Left ventricle myocardium inferior (tissue), 1 donor: ENCODE data around the gene NDUFA8. TPM values are rescaled to one million over a fixed set of nuclear protein-coding genes. Genes with fewer than 3 reads are reported as not detected.

Experiments
- DNase-seq: peaks from one replicate; pipeline ENCODE4 v3.0.0-alpha.2; 2020
- H3K27ac ChIP-seq: fragments of 200-600 bp; replicated peaks from 2 replicates; pipeline ENCODE4 v1.8.0; 2021
- H3K27me3 ChIP-seq: fragments of 200-600 bp; 2 replicates; pipeline ENCODE4 v1.8.0; 2021; ENCODE audit warnings: low read depth
- H3K36me3 ChIP-seq: fragments of 200-600 bp; 2 replicates; pipeline ENCODE4 v1.8.0; 2021
- H3K4me1 ChIP-seq: fragments of 200-600 bp; 2 replicates; pipeline ENCODE4 v1.8.0; 2021
- H3K4me3 ChIP-seq: fragments of 200-600 bp; 2 replicates; pipeline ENCODE4 v1.8.0; 2021; ENCODE audit warnings: mild to moderate bottlenecking, moderate library complexity
- H3K9me3 ChIP-seq: fragments of 200-600 bp; replicated peaks from 2 replicates; pipeline ENCODE4 v1.8.0; 2021
- intact Hi-C: fragments of 100-400 bp; cut with micrococcal nuclease; formaldehyde crosslinking; loops from one replicate; pipeline ENCODE4 v1.11.0; 2022
- total RNA-seq: library from RNA; stranded (reverse); fragmentation: NEBNext Ultra II Directional; extraction: Animal tissue kit (Norgen Biotek cat#: 25700); gene quantifications from one replicate; pipeline ENCODE4 v1.2.1, GENCODE V29; 2021
- TF ChIP-seq, protein P1 (sequence below): fragments of 200-600 bp; IDR thresholded peaks from 2 replicates; pipeline ENCODE4 v1.8.0; 2021; ENCODE audit warnings: antibody characterized with exemption, mild to moderate bottlenecking, borderline replicate concordance
- donor health status: DM: no; HTN: yes; CAD: no; lungs with severe emphysema.

Gene NDUFA8
- total RNA-seq, 1 donor from 2014 or later, result 311 TPM

DNA sequence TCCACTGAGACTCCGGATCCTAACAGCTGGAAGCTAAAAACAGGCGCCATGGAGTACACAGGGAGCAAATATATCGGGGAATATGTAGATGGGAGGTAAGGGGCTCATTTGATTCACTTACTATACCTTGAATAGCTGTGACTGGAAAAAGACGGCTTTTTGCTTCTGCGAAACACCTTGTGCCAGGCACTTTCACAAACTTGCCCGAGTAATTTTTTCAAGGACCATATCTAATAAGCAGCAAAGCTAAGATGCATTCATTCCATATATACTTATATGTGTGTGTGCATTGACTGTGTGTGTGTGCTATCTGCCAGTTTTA is 307 bp upstream of the NDUFA8 start:
- peaks cover 12% of the 10 kb centered on the region for H3K9me3 ChIP-seq
- TF ChIP-seq, protein P1, sequence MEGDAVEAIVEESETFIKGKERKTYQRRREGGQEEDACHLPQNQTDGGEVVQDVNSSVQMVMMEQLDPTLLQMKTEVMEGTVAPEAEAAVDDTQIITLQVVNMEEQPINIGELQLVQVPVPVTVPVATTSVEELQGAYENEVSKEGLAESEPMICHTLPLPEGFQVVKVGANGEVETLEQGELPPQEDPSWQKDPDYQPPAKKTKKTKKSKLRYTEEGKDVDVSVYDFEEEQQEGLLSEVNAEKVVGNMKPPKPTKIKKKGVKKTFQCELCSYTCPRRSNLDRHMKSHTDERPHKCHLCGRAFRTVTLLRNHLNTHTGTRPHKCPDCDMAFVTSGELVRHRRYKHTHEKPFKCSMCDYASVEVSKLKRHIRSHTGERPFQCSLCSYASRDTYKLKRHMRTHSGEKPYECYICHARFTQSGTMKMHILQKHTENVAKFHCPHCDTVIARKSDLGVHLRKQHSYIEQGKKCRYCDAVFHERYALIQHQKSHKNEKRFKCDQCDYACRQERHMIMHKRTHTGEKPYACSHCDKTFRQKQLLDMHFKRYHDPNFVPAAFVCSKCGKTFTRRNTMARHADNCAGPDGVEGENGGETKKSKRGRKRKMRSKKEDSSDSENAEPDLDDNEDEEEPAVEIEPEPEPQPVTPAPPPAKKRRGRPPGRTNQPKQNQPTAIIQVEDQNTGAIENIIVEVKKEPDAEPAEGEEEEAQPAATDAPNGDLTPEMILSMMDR, result no peak
- no peaks in the 10 kb centered on the region for H3K36me3 ChIP-seq
- H3K4me1 ChIP-seq, result peaks cover 52% of the 10 kb centered on the region
- peak overlapping the region; percentile 85 for H3K4me3 ChIP-seq
- intact Hi-C loops, result no loop called here
- H3K27me3 ChIP-seq, result no peaks in the 10 kb centered on the region
- DNase-seq, result no peak
- peak overlapping the region; percentile 94 for H3K27ac ChIP-seq

DNA sequence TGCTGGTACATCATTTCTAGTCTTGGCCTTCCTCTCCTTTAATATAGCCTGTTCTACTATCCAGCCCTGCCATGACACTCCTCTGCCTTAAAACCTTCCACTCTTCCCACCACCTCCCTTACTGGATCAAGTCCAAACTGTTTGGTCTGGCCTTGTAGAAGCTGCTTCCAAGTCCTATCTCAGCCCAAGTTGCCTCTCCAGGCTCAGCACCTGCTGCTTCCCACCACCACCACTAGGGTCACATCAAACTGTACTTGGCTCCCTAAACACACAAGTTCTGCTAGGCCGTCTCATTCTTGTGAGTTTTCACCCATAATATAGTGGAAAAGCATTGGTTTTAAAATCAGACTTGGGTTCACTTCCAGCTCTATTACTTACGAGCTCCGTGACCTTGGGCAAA is 1.4 kb downstream of the NDUFA8 start:
- Histone ChIP-seq H3K4me1 (peaks cover 68% of the 10 kb centered on the region), H3K27ac (peak overlapping the region; percentile 94), H3K36me3 (no peaks in the 10 kb centered on the region), H3K27me3 (no peaks in the 10 kb centered on the region), H3K9me3 (peaks cover 12% of the 10 kb centered on the region), H3K4me3 (peak overlapping the region; percentile 85)
- intact Hi-C loops, result no loop called here
- DNase-seq, result no peak
- TF ChIP-seq, protein P1, result peak; percentile 60

DNA sequence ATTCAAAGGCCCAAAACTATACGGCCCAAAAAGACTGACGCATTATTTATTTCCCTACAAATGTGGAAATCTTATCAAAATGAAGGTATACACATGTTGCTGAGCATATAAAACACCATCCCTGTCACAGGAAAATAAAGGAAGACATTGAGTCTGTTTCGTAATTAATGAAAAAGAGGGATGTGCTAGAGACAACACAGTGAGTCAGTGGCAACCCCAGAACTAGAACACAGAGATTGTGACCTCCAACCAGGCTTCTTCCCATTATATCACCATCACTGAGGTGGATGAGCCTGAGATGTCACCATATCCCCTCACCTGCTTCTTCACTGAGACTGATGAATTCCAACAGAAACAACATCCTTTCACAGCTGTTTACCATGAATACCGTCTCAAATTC is 3.8 kb downstream of the NDUFA8 start:
- H3K36me3 ChIP-seq, result peaks cover 14% of the 10 kb centered on the region
- peaks cover 92% of the 10 kb centered on the region for H3K4me1 ChIP-seq
- H3K4me3 ChIP-seq, result peak overlapping the region; percentile 85
- TF ChIP-seq, protein P1, result no peak
- no peak overlapping the region for H3K27ac ChIP-seq
- intact Hi-C loops, result no loop called here
- DNase-seq, result no peak
- no peaks in the 10 kb centered on the region for H3K27me3 ChIP-seq
- no peaks in the 10 kb centered on the region for H3K9me3 ChIP-seq

DNA sequence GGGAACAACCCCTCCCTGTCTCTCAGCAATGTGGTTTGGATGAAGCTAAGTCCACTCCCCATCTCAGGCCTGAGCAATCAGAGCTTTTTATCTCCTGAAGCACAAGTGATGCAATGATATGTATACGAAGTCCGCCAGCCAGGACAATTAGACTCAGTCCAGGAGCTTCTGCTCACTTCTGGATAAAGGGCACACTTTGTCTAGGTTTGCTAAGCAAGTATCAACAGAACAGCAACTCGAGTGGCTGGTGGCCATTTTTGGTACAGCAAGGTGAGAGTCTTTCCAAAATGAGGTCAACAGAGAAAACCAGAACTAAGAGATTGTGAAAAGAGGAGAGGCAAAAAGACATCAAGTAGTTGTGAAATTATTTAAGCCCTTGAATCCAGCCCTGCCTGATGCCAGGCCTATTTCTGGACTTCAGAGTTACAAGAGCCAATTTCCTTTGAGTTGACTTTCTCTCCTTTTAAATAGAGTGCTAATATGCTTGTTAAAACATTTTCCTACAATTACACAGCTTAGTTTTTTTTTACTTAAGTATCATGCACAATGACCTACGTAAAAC is 8.2 kb downstream of the NDUFA8 start:
- H3K4me3 ChIP-seq, result no peak overlapping the region
- H3K9me3 ChIP-seq, result no peaks in the 10 kb centered on the region
- intact Hi-C loops, result no loop called here
- H3K36me3 ChIP-seq, result peaks cover 56% of the 10 kb centered on the region
- DNase-seq, result no peak
- peak overlapping the region; percentile 30 for H3K27ac ChIP-seq
- H3K27me3 ChIP-seq, result no peaks in the 10 kb centered on the region
- peaks cover 63% of the 10 kb centered on the region for H3K4me1 ChIP-seq
- TF ChIP-seq, protein P1, result no peak

DNA sequence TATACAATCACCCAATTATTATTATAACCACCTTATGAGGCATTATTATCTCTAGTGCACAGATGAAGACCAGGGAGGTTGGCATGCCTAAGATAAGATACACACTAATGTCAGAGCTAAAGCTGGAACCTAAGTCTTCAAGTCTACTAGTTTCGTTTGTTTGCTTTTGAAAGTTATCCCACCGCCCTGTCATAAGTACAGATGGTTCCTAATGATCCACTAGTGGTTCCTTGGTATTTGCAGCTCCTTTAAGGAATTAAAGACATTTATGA is 14.1 kb downstream of the NDUFA8 start:
- DNase-seq, result no peak
- Histone ChIP-seq H3K9me3 (no peaks in the 10 kb centered on the region), H3K4me3 (no peak overlapping the region), H3K27me3 (no peaks in the 10 kb centered on the region), H3K4me1 (peaks cover 61% of the 10 kb centered on the region), H3K27ac (no peak overlapping the region), H3K36me3 (peaks cover 82% of the 10 kb centered on the region)
- TF ChIP-seq, protein P1, result no peak
- intact Hi-C loops, result no loop called here
